Testis (tissue), 2 donors: ENCODE measurements around the gene IRAG1.

ENCODE experiments used
- CTCF ChIP-seq, 3 experiments: fragments of 450-650 bp in 2 of 3; fragments of 200-600 bp in 1 of 3; sonication (generic) in 1 of 3; IDR thresholded peaks; one replicate each; pipeline ENCODE4 v1.5.1; 2016 to 2019; ENCODE audit warnings: antibody characterized with exemption in 3 of 3, mild to moderate bottlenecking in 2 of 3, moderate library complexity in 1 of 3
- POLR2A ChIP-seq: fragments of 450-650 bp; IDR thresholded peaks from one replicate; pipeline ENCODE4 v1.6.1; 2017; ENCODE audit warnings: antibody characterized with exemption, mild to moderate bottlenecking, moderate library complexity

- no peak for TF ChIP-seq CTCF (IDR thresholded peaks at IDR 0.05)
- TF ChIP-seq POLR2A = no peak
Measured at GRCh38 chr11:10695833-10696232, 2.3 kb upstream of the IRAG1 start.
